Measurements from ENCODE around the gene DIAPH3. TPM values are rescaled to one million over a fixed set of nuclear protein-coding genes. Genes with fewer than 3 reads are reported as not detected.

DIAPH3 gene
- total RNA-seq, 1 donor from 2014 or later, result 24.1 TPM

DNA sequence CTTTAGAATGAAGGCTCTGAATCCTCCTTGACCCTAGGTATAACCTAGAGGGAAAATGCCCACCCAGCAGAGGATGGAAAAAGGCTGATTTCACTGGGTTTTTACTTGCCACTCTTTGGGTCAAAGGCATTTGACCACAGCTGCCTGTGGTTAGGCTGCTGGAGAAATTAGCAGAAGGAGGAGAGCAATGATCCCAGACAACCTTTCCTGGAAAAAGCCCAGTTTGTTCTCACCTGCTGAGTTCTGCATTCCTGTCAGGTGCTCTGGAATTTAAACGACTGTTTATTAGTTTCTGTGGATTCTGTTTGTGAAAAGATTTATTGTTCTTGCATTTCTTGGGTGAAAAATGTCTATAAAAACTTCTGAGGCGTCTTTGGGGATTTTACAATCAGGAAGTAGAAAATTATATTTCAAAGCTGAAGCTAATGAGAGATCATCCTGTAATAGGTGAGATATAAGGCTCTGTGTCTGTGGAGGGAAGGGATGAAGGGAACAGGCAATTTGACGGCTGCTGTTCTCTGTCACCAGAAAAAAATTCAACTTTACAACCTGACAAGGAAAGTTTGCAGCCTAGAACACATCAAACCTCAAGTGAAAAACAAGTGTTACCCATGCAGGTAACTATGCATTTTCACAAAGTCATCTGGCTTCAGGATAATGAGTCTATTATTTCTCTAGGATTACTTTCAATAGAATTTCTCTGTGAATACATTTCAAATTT lies 519.7 kb downstream of the DIAPH3 start:
- TF ChIP-seq, protein P1, sequence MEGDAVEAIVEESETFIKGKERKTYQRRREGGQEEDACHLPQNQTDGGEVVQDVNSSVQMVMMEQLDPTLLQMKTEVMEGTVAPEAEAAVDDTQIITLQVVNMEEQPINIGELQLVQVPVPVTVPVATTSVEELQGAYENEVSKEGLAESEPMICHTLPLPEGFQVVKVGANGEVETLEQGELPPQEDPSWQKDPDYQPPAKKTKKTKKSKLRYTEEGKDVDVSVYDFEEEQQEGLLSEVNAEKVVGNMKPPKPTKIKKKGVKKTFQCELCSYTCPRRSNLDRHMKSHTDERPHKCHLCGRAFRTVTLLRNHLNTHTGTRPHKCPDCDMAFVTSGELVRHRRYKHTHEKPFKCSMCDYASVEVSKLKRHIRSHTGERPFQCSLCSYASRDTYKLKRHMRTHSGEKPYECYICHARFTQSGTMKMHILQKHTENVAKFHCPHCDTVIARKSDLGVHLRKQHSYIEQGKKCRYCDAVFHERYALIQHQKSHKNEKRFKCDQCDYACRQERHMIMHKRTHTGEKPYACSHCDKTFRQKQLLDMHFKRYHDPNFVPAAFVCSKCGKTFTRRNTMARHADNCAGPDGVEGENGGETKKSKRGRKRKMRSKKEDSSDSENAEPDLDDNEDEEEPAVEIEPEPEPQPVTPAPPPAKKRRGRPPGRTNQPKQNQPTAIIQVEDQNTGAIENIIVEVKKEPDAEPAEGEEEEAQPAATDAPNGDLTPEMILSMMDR (IDR thresholded peaks at IDR 0.05), result no peak
- H3K4me3 Mint-ChIP-seq (ENCODE audit: unreplicated experiment), result no peak overlapping the region
- peaks cover 24% of the 10 kb centered on the region for H3K4me1 Mint-ChIP-seq (ENCODE audit: low read depth)
- H3K36me3 Mint-ChIP-seq (ENCODE audit: low read depth), result no peaks in the 10 kb centered on the region
- H3K27me3 Mint-ChIP-seq (ENCODE audit: low read depth), result no peaks in the 10 kb centered on the region
- H3K27ac Mint-ChIP-seq (ENCODE audit: unreplicated experiment), result no peak overlapping the region
- DNase-seq (ENCODE audit: low spot score), result no peak
- H3K9me3 Mint-ChIP-seq (ENCODE audit: low read depth), result no peaks in the 10 kb centered on the region

DNA sequence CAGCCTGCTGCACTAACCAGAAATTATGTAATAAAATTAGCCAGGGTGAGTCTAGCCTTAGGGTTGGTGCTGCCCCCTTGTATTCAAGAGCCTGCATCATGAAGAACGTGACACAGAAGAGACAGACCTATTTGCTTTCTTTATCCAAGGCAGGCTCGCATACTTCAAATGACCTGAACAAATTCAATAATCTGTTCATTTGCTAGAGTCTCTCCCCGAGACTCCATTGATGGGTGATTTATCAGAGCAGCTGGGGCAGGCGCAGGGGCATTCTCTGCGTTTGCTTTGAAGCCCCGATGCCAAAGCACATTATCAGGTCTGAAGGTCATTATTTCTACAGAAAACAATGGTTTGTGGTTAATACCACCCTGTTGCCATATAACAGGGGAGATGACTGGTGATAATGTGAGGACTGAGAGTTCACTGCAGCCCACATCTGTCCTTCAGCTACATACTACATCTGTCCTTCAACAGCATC lies 520.3 kb downstream of the DIAPH3 start:
- no peaks in the 10 kb centered on the region for H3K36me3 Mint-ChIP-seq (ENCODE audit: low read depth)
- H3K9me3 Mint-ChIP-seq (ENCODE audit: low read depth), result no peaks in the 10 kb centered on the region
- TF ChIP-seq, protein P1 (IDR thresholded peaks at IDR 0.05), result no peak
- no peaks in the 10 kb centered on the region for H3K27me3 Mint-ChIP-seq (ENCODE audit: low read depth)
- no peak overlapping the region for H3K27ac Mint-ChIP-seq (ENCODE audit: unreplicated experiment)
- no peak for DNase-seq (ENCODE audit: low spot score)
- no peak overlapping the region for H3K4me3 Mint-ChIP-seq (ENCODE audit: unreplicated experiment)
- H3K4me1 Mint-ChIP-seq (ENCODE audit: low read depth), result peaks cover 31% of the 10 kb centered on the region

- no peaks in the 10 kb centered on the region for H3K9me3 Mint-ChIP-seq (ENCODE audit: low read depth)
- no peak overlapping the region for H3K4me3 Mint-ChIP-seq (ENCODE audit: unreplicated experiment)
- peak overlapping the region; percentile 9 for H3K27ac Mint-ChIP-seq (ENCODE audit: unreplicated experiment)
- TF ChIP-seq, protein P1 (IDR thresholded peaks at IDR 0.05), result no peak
- H3K36me3 Mint-ChIP-seq (ENCODE audit: low read depth), result no peaks in the 10 kb centered on the region
- DNase-seq (ENCODE audit: low spot score), result no peak
- H3K27me3 Mint-ChIP-seq (ENCODE audit: low read depth), result no peaks in the 10 kb centered on the region
- peaks cover 35% of the 10 kb centered on the region for H3K4me1 Mint-ChIP-seq (ENCODE audit: low read depth)
Measured at GRCh38 chr13:59641817-59642216, 521.9 kb downstream of the DIAPH3 start.

GRCh38 chr13:59641261-59641660 lies 522.5 kb downstream of the DIAPH3 start:
- Mint-ChIP-seq H3K9me3 (ENCODE audit: low read depth) (no peaks in the 10 kb centered on the region), H3K27me3 (ENCODE audit: low read depth) (no peaks in the 10 kb centered on the region), H3K27ac (ENCODE audit: unreplicated experiment) (no peak overlapping the region), H3K4me3 (ENCODE audit: unreplicated experiment) (no peak overlapping the region), H3K36me3 (ENCODE audit: low read depth) (no peaks in the 10 kb centered on the region), H3K4me1 (ENCODE audit: low read depth) (peaks cover 35% of the 10 kb centered on the region)
- TF ChIP-seq, protein P1 (IDR thresholded peaks at IDR 0.05), result peak; percentile 52
- no peak for DNase-seq (ENCODE audit: low spot score)

DNA sequence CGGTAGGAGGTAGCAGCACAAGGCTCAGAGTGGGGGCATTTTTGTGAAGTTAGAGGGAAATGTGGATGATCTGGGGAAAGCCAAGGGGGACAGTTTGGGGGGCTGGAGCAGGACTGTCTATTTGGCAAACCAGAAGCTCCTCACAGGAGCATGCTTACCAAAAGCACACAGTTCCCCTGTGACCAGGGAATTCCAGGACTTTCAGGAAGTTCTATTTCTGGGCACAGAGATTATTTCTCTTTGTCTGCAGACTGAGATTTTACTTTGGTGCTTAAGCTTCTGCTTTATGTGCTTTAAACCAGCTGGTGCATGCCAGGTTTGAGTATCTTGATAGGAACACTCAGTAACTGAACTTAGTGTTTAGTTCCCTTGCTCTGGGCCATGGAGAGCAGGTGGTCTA lies 525.3 kb downstream of the DIAPH3 start:
- DNase-seq (ENCODE audit: low spot score), result no peak
- TF ChIP-seq, protein P1 (IDR thresholded peaks at IDR 0.05), result no peak
- Mint-ChIP-seq H3K36me3 (ENCODE audit: low read depth) (no peaks in the 10 kb centered on the region), H3K9me3 (ENCODE audit: low read depth) (no peaks in the 10 kb centered on the region), H3K4me3 (ENCODE audit: unreplicated experiment) (no peak overlapping the region), H3K27me3 (ENCODE audit: low read depth) (no peaks in the 10 kb centered on the region), H3K4me1 (ENCODE audit: low read depth) (peaks cover 40% of the 10 kb centered on the region), H3K27ac (ENCODE audit: unreplicated experiment) (no peak overlapping the region)

Measured in chondrocyte (in vitro differentiated cells).